HTERT RPE-1 (cell line): ENCODE results near the gene PGA5.
"Not testable (repeated sequence)": the region's sequence is repeated elsewhere in the genome, so short reads cannot be mapped to it uniquely, and the experiment has no call there.

Experiments
- in situ Hi-C: fragments of 300-500 bp; cut with MboI; formaldehyde crosslinking; loops from 4 replicates; pipeline ENCODE4 v1.14.3; 2020; ENCODE audit warnings: low sequenced_read_pairs

Gene PGA5

GRCh38 chr11:61240875-61241274 is at the start of gene PGA5:
TSS of gene PGA5 (plus strand) at chr11:61241175. CDS start at chr11:61241227, 52 bp downstream.
- in situ Hi-C loops, result not testable (repeated sequence)

GRCh38 chr11:61193596-61193995 is 47.4 kb upstream of the PGA5 start:
- in situ Hi-C loops, result no loop called here

GRCh38 chr11:61194169-61194671 is 46.8 kb upstream of the PGA5 start:
- in situ Hi-C loops, result no loop called here

- in situ Hi-C loops, result no loop called here
These were observed 45.8 kb upstream of the PGA5 start for GRCh38 chr11:61194981-61195695.

- in situ Hi-C loops, result no loop called here
These were observed 45.3 kb upstream of the PGA5 start for GRCh38 chr11:61195719-61196118.

- in situ Hi-C loops, result no loop called here
These were observed 42.6 kb upstream of the PGA5 start for GRCh38 chr11:61198361-61198760.

- in situ Hi-C loops, result no loop called here
These were observed 41.9 kb upstream of the PGA5 start for GRCh38 chr11:61198948-61199523.

GRCh38 chr11:61201476-61201875 is 39.5 kb upstream of the PGA5 start:
- in situ Hi-C loops, result no loop called here

GRCh38 chr11:61202950-61203746 is 37.8 kb upstream of the PGA5 start, which contains the start of gene PGA3:
TSS of gene PGA3 (plus strand) at chr11:61203515. CDS start at chr11:61203565, 50 bp downstream.
- in situ Hi-C loops, result not testable (repeated sequence)

GRCh38 chr11:61203873-61204272 is 37.1 kb upstream of the PGA5 start:
- in situ Hi-C loops, result not testable (repeated sequence)

GRCh38 chr11:61204502-61205059 is 36.4 kb upstream of the PGA5 start:
- in situ Hi-C loops, result not testable (repeated sequence)

GRCh38 chr11:61207636-61208310 is 33.2 kb upstream of the PGA5 start:
- in situ Hi-C loops, result not testable (repeated sequence)

GRCh38 chr11:61210629-61211028 is 30.3 kb upstream of the PGA5 start:
- in situ Hi-C loops, result not testable (repeated sequence)

- in situ Hi-C loops, result not testable (repeated sequence)
These were observed 29.5 kb upstream of the PGA5 start for GRCh38 chr11:61211327-61211952.

- in situ Hi-C loops, result not testable (repeated sequence)
These were observed 28.8 kb upstream of the PGA5 start for GRCh38 chr11:61212202-61212601.

- in situ Hi-C loops, result not testable (repeated sequence)
These were observed 27.2 kb upstream of the PGA5 start for GRCh38 chr11:61213711-61214324.

- in situ Hi-C loops, result not testable (repeated sequence)
These were observed 22.7 kb upstream of the PGA5 start for GRCh38 chr11:61218306-61218705.

- in situ Hi-C loops, result not testable (repeated sequence)
These were observed 22.0 kb upstream of the PGA5 start for GRCh38 chr11:61219016-61219415.

- in situ Hi-C loops, result not testable (repeated sequence)
These were observed 18.9 kb upstream of the PGA5 start, which contains the start of gene PGA4 for GRCh38 chr11:61222047-61222446. TSS of gene PGA4 (plus strand) at chr11:61222347. CDS start at chr11:61222401, 54 bp downstream.

- in situ Hi-C loops, result not testable (repeated sequence)
These were observed 18.3 kb upstream of the PGA5 start for GRCh38 chr11:61222692-61223091.
